Heart left ventricle (tissue), 13 donors: Measurements from ENCODE around the gene GUCA1C.

Experiments used
- CTCF ChIP-seq, 12 donors: fragments of 200-600 bp; sonication (generic) in 4 of 12; IDR thresholded peaks; one replicate each; pipeline versions ENCODE4 v1.5.0 to v1.8.0; 2018 to 2022; ENCODE audit warnings: antibody characterized with exemption in 12 of 12, mild to moderate bottlenecking in 5 of 12
- POLR2A ChIP-seq, 2 donors: fragments of 450-650 bp; IDR thresholded peaks; one replicate each; pipeline ENCODE4 v1.6.1; 2017; ENCODE audit warnings: antibody characterized with exemption in 2 of 2, mild to moderate bottlenecking in 2 of 2, moderate library complexity in 2 of 2
- donor health status: ischemic (EF 13 %, LVEDD 7.1; RV severe dilation, severe dysfunction).
- donor health status: DM: no; HTN: yes; CAD: no.
- donor health status: DM: no; HTN: no; CAD: no.
- donor health status: ischemic (EF 25% LVEDD 6.9; RV normal size, moderate dysfunction).
- donor health status: ischemic (EF 25% LVEDD 5.7; RV mildly dilated, moderate dysfunction).
- donor health status: ischemic (EF 35%, LVEDD 5.7; RV mildly dilated, moderate dysfunction).
- donor health status: nonischemic (EF 11% LVEDD 7.7; RV severe dilation, severe dysfunction).
- donor health status: DM: yes; HTN: yes; CAD: no.
- donor health status: PGD.
- donor health status: ischemic (EF 29% LVEDD 5.4; RV normal size, mild dysfunction).
- donor health status: nonischemic (EF 23%, LVEDD 6.1; RV moderate dilation, normal function).

DNA sequence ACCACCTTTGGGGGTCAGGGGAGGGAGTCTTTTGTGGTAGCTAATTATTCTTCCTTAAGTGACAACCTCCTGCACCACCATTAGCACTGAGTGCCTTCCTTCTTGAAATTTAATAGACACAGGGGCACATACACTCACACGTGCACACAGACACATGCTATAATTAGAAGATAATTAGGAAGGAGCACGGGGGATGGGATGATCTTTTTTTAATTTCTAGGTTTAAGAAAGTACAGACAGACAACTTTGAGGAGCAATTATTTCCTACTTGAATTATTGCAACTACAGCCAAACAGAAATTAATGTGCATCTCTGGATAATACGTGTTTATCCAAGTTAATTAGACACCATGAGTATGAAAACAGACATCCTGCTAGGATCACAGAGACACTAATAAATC lies 44.8 kb upstream of the GUCA1C start:
- no peak for TF ChIP-seq CTCF (IDR thresholded peaks at IDR 0.05)
- TF ChIP-seq POLR2A (IDR thresholded peaks at IDR 0.05): no peak
